ENCODE measurements around the gene DNAJC4.

The DNAJC4 gene

GRCh38 chr11:64255135-64256128 is 25.1 kb downstream of the DNAJC4 start:
- H3K79me2 ChIP-seq (ENCODE audit: insufficient read depth, low read length), result peaks cover 5% of the 10 kb centered on the region; the same call in 1 of the 2 replicates
- TF ChIP-seq CTCF (conservative IDR thresholded peaks at IDR 0.05; ENCODE audit: low read length), result no peak
- TF ChIP-seq EZH2phosphoT487 (IDR thresholded peaks at IDR 0.05; ENCODE audit: borderline replicate concordance), result no peak
- H3K27me3 ChIP-seq (ENCODE audit: insufficient read depth, low read length, poor library complexity, severe bottlenecking), result no peaks in the 10 kb centered on the region
- peaks cover 13% of the 10 kb centered on the region for H3K4me1 ChIP-seq (ENCODE audit: insufficient read depth, low read length, poor library complexity, severe bottlenecking)
- H3K9me2 ChIP-seq (replicated peaks; ENCODE audit: low read depth, low read length), result no peaks in the 10 kb centered on the region
- no peaks in the 10 kb centered on the region for H3F3A ChIP-seq (ENCODE audit: low read depth)
- no peak overlapping the region for H2AFZ ChIP-seq (ENCODE audit: low read length)
- H3K4me2 ChIP-seq (ENCODE audit: low read depth, low read length, poor library complexity, severe bottlenecking), result no peak overlapping the region
- no peaks in the 10 kb centered on the region for H4K20me1 ChIP-seq (ENCODE audit: insufficient read depth, low read length, poor library complexity, severe bottlenecking)
- no peaks in the 10 kb centered on the region for H3K36me3 ChIP-seq (ENCODE audit: insufficient read depth, low read length)
- H3K4me3 ChIP-seq (ENCODE audit: low read length, poor library complexity, severe bottlenecking), result no peak overlapping the region
- H3K9me3 ChIP-seq (ENCODE audit: insufficient read depth, low read depth, low read length), result no peaks in the 10 kb centered on the region
- H3K9ac ChIP-seq (ENCODE audit: low read depth, low read length, poor library complexity, severe bottlenecking), result no peak overlapping the region

- no peaks in the 10 kb centered on the region for H3K9me2 ChIP-seq (replicated peaks; ENCODE audit: low read depth, low read length)
- no peak for TF ChIP-seq EZH2phosphoT487 (IDR thresholded peaks at IDR 0.05; ENCODE audit: borderline replicate concordance)
- TF ChIP-seq CTCF (conservative IDR thresholded peaks at IDR 0.05; ENCODE audit: low read length), result no peak
- H3K27me3 ChIP-seq (ENCODE audit: insufficient read depth, low read length, poor library complexity, severe bottlenecking), result no peaks in the 10 kb centered on the region
- no peaks in the 10 kb centered on the region for H4K20me1 ChIP-seq (ENCODE audit: insufficient read depth, low read length, poor library complexity, severe bottlenecking)
- H3K4me1 ChIP-seq (ENCODE audit: insufficient read depth, low read length, poor library complexity, severe bottlenecking), result peaks cover 8% of the 10 kb centered on the region
- H3K4me2 ChIP-seq (ENCODE audit: low read depth, low read length, poor library complexity, severe bottlenecking), result no peak overlapping the region
- no peak overlapping the region for H2AFZ ChIP-seq (ENCODE audit: low read length)
- no peaks in the 10 kb centered on the region for H3F3A ChIP-seq (ENCODE audit: low read depth)
- peaks cover 5% of the 10 kb centered on the region; the same call in 1 of the 2 replicates for H3K79me2 ChIP-seq (ENCODE audit: insufficient read depth, low read length)
- H3K4me3 ChIP-seq (ENCODE audit: low read length, poor library complexity, severe bottlenecking), result no peak overlapping the region
- H3K9me3 ChIP-seq (ENCODE audit: insufficient read depth, low read depth, low read length), result no peaks in the 10 kb centered on the region
- no peak overlapping the region for H3K9ac ChIP-seq (ENCODE audit: low read depth, low read length, poor library complexity, severe bottlenecking)
- H3K36me3 ChIP-seq (ENCODE audit: insufficient read depth, low read length), result no peaks in the 10 kb centered on the region
Observed at GRCh38 chr11:64256300-64256699, 26.0 kb downstream of the DNAJC4 start.

- Histone ChIP-seq H2AFZ (ENCODE audit: low read length) (no peak overlapping the region), H3K9ac (ENCODE audit: low read depth, low read length, poor library complexity, severe bottlenecking) (no peak overlapping the region), H3K4me1 (ENCODE audit: insufficient read depth, low read length, poor library complexity, severe bottlenecking) (peaks cover 4% of the 10 kb centered on the region), H3K79me2 (ENCODE audit: insufficient read depth, low read length) (no peaks in the 10 kb centered on the region), H3K4me3 (ENCODE audit: low read length, poor library complexity, severe bottlenecking) (no peak overlapping the region), H3K27me3 (ENCODE audit: insufficient read depth, low read length, poor library complexity, severe bottlenecking) (no peaks in the 10 kb centered on the region), H3K4me2 (ENCODE audit: low read depth, low read length, poor library complexity, severe bottlenecking) (no peak overlapping the region), H3K9me3 (ENCODE audit: insufficient read depth, low read depth, low read length) (no peaks in the 10 kb centered on the region), H3K9me2 (replicated peaks; ENCODE audit: low read depth, low read length) (no peaks in the 10 kb centered on the region), H3F3A (ENCODE audit: low read depth) (no peaks in the 10 kb centered on the region), H4K20me1 (ENCODE audit: insufficient read depth, low read length, poor library complexity, severe bottlenecking) (no peaks in the 10 kb centered on the region), H3K36me3 (ENCODE audit: insufficient read depth, low read length) (no peaks in the 10 kb centered on the region)
- TF ChIP-seq EZH2phosphoT487 (IDR thresholded peaks at IDR 0.05; ENCODE audit: borderline replicate concordance) (no peak), CTCF (conservative IDR thresholded peaks at IDR 0.05; ENCODE audit: low read length) (no peak)
Observed at GRCh38 chr11:64258356-64258755, 28.0 kb downstream of the DNAJC4 start.
